Nephron (organoid): Measurements from ENCODE around the gene AIRE.

Experiments
- H3K27ac Mint-ChIP-seq, 3 experiments: 2 replicates each; pipeline ENCODE4 v1.8.0; 2020; ENCODE audit warnings: mixed read lengths in 3 of 3, mild to moderate bottlenecking in 2 of 3, moderate library complexity in 1 of 3
- H3K27me3 Mint-ChIP-seq: 2 replicates; pipeline ENCODE4 v1.8.0; 2021; ENCODE audit warnings: low read depth, mild to moderate bottlenecking, moderate library complexity, mixed read lengths
- H3K36me3 Mint-ChIP-seq: 2 replicates; pipeline ENCODE4 v1.8.0; 2020; ENCODE audit warnings: low read depth, mixed read lengths
- H3K4me1 Mint-ChIP-seq: 2 replicates; pipeline ENCODE4 v1.8.0; 2020; ENCODE audit warnings: mixed read lengths
- H3K4me3 Mint-ChIP-seq, 3 experiments: 2 replicates each; pipeline ENCODE4 v1.8.0; 2020; ENCODE audit warnings: mild to moderate bottlenecking in 3 of 3, mixed read lengths in 3 of 3, moderate library complexity in 2 of 3
- H3K9me3 Mint-ChIP-seq: 2 replicates; pipeline ENCODE4 v1.8.0; 2020; ENCODE audit warnings: mixed read lengths
- TF ChIP-seq, protein P1 (sequence below), 3 experiments: fragments of 200-600 bp; sonication (generic); IDR thresholded peaks; one replicate each; pipeline ENCODE4 v1.5.0; 2021; ENCODE audit warnings: antibody characterized with exemption in 3 of 3; ENCODE audit not compliant: unreplicated experiment in 3 of 3

Gene AIRE

DNA sequence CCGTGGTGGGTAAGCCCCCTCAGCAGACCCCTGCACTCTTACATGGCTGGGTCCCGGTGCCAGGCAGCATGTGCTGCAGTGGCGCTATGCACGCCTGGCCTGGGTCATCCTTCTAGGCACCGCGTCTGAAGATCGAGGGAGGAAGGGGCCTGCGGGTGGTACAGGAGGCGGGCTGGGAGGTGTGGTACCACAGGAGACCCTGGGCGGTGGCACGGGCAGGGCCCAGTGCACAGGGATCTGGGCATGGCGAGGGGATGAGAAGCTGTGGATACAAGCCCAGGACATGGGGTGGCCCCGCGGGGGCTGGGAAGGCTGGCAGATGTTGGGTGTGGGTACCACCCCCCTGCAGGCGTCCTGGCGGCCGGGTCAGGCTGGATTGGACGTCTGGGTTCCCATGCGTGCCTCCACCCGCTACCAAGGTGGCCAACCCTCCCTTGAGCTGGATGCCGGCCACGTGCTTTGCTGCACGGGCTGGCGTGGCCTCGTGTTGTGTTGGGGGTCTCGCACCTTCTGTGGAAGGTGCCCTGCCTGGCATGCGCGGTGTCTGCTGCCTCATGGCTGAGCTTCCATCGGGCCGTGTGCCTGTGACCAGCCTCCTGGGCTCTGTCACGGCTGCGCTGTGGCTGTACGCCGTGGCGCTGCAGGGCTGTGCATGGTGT is 33.9 kb downstream of the AIRE start:
- Mint-ChIP-seq H3K4me3 (no peak overlapping the region), H3K4me1 (no peaks in the 10 kb centered on the region)

DNA sequence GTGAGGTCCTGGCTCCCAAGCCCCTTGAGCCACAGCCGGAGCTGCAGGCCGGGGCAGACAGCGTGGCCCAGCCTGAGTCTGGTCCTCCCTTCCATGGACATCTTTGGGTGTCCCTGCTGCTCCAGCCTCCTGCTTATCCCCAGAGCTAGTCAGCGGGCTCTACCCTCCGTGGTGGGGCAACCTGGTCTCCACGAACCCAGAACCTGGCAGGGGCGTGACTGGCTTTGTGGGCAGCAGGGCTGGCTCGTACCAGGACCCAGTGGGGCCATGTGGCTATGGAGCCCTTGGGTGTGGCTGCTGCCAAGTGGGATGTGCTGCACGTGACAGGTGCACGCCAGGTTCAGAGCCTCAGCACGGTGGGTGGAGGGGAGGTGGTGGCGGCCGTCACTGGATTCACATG is 35.2 kb downstream of the AIRE start:
- H3K27me3 Mint-ChIP-seq = no peaks in the 10 kb centered on the region
- H3K27ac Mint-ChIP-seq = no peak overlapping the region
- H3K36me3 Mint-ChIP-seq = peaks cover 4% of the 10 kb centered on the region
- H3K4me3 Mint-ChIP-seq = no peak overlapping the region
- no peaks in the 10 kb centered on the region for H3K9me3 Mint-ChIP-seq
- TF ChIP-seq, protein P1, sequence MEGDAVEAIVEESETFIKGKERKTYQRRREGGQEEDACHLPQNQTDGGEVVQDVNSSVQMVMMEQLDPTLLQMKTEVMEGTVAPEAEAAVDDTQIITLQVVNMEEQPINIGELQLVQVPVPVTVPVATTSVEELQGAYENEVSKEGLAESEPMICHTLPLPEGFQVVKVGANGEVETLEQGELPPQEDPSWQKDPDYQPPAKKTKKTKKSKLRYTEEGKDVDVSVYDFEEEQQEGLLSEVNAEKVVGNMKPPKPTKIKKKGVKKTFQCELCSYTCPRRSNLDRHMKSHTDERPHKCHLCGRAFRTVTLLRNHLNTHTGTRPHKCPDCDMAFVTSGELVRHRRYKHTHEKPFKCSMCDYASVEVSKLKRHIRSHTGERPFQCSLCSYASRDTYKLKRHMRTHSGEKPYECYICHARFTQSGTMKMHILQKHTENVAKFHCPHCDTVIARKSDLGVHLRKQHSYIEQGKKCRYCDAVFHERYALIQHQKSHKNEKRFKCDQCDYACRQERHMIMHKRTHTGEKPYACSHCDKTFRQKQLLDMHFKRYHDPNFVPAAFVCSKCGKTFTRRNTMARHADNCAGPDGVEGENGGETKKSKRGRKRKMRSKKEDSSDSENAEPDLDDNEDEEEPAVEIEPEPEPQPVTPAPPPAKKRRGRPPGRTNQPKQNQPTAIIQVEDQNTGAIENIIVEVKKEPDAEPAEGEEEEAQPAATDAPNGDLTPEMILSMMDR (IDR thresholded peaks at IDR 0.05; ENCODE audit: unreplicated experiment in 3 of 3) = no peak
- no peaks in the 10 kb centered on the region for H3K4me1 Mint-ChIP-seq

More for the DNA sequence above, 33.9 kb downstream of the AIRE start:
- no peaks in the 10 kb centered on the region for H3K27me3 Mint-ChIP-seq
- H3K9me3 Mint-ChIP-seq = no peaks in the 10 kb centered on the region
- no peak overlapping the region for H3K27ac Mint-ChIP-seq
- TF ChIP-seq, protein P1 (IDR thresholded peaks at IDR 0.05; ENCODE audit: unreplicated experiment in 3 of 3) = no peak
- peaks cover 4% of the 10 kb centered on the region for H3K36me3 Mint-ChIP-seq

DNA sequence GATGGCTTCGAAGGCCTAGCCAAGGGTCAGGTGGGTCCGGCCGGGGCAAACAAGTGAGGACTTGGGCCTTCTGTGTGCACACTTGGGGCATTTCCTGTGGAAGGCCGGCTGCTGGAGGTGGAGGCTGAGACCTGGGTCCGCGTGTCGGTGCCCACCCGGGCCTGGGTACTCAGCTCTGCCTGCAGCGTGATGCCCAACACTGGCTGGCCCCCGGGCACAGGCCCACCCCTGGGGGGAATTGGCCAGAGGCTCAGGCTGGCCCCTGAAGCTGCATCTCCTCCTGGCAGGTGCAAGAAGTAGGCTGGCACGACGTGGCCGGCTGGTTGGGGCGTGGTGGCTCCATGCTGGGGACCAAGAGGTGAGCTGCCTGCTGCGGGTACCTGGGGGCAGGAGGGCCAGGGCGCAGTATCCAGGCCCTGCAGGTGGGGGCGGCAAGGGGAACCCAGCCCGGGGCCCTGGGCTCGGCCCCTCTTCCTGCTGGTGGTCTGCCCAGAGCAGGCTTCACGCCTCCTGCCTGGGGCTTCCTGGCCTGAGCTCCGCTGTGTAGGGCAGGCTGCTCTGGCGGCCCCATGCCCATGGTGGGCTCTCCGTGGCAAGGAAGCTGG is 36.3 kb downstream of the AIRE start:
- Mint-ChIP-seq H3K36me3 (no peaks in the 10 kb centered on the region), H3K27ac (no peak overlapping the region), H3K4me1 (no peaks in the 10 kb centered on the region), H3K27me3 (no peaks in the 10 kb centered on the region), H3K9me3 (no peaks in the 10 kb centered on the region), H3K4me3 (no peak overlapping the region)
- TF ChIP-seq, protein P1 (IDR thresholded peaks at IDR 0.05; ENCODE audit: unreplicated experiment in 3 of 3) = no peak

DNA sequence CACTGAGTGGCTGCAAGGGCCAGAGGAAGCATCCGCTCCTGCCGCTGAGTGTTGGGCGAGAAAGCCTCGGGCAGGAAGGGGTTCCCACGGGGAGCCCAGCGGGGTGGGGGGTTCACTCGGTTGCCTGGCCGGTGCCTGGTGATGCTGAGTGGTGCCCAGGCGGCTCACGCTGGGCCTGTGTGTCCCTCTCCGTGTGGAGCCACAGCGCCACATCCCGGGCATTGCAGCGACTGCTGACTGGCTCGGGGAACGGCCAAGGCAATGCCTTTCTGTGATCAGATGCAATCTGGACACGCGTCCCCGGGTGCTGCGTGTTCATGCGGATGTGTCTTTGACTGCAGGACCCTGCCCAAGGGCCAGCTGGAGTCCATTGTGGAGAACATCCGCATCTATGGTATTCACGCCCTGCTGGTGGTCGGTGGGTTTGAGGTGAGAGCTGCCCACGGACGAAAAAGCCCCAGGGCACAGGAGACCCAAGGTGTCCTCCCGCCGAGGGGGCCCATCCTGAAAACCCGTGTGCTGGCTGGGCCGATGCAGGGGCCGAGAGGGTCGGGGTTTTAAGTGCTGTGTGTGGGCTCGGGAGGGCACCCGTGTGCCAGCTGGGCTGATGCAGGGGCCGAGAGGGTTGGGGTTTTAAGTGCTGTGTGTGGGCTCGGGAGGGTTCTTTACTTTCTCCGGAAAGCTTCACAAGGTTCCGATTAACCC is 37.1 kb downstream of the AIRE start:
- H3K27ac Mint-ChIP-seq = no peak overlapping the region
- no peaks in the 10 kb centered on the region for H3K36me3 Mint-ChIP-seq
- H3K9me3 Mint-ChIP-seq = no peaks in the 10 kb centered on the region
- H3K4me3 Mint-ChIP-seq = no peak overlapping the region
- TF ChIP-seq, protein P1 (IDR thresholded peaks at IDR 0.05; ENCODE audit: unreplicated experiment in 3 of 3) = no peak
- H3K27me3 Mint-ChIP-seq = no peaks in the 10 kb centered on the region
- H3K4me1 Mint-ChIP-seq = no peaks in the 10 kb centered on the region

DNA sequence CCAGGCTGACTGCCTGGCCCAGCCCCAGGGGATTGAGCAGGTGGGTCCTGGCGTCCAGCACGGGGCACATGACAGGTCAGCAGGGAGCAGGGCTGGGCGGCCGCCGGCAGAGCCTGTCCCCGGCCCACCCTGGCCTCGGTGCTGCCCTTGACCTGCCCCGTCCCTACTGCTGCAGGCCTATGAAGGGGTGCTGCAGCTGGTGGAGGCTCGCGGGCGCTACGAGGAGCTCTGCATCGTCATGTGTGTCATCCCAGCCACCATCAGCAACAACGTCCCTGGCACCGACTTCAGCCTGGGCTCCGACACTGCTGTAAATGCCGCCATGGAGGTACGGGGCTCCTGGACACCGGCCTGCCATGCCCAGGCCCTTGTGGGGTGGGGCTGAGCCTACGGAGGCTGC is 37.9 kb downstream of the AIRE start:
- Mint-ChIP-seq H3K27ac (no peak overlapping the region), H3K9me3 (no peaks in the 10 kb centered on the region), H3K4me3 (no peak overlapping the region), H3K27me3 (no peaks in the 10 kb centered on the region), H3K4me1 (no peaks in the 10 kb centered on the region), H3K36me3 (no peaks in the 10 kb centered on the region)
- TF ChIP-seq, protein P1 (IDR thresholded peaks at IDR 0.05; ENCODE audit: unreplicated experiment in 3 of 3) = no peak
